Measurements from ENCODE around the gene MPL. TPM values are rescaled to one million over a fixed set of nuclear protein-coding genes. Genes with fewer than 3 reads are reported as not detected.

MPL gene
- total and polyA plus RNA-seq, 2 of the 13 experiments (the other 11 are each of a cell fraction or from before 2014, with no cell fraction given): not detected

- no peak for TF ChIP-seq HCFC1 (IDR thresholded peaks at IDR 0.05; ENCODE audit: low read depth, low read length)
- peak; percentile 92 for TF ChIP-seq HOMEZ (CRISPR knock-in tag; IDR thresholded peaks at IDR 0.05; ENCODE audit: low read depth)
- TF ChIP-seq PHF5A (CRISPR knock-in tag; IDR thresholded peaks at IDR 0.05; ENCODE audit: low read depth, unreplicated experiment): no peak
- TF ChIP-seq JUNB (CRISPR knock-in tag; IDR thresholded peaks at IDR 0.05; ENCODE audit: borderline replicate concordance): no peak
- TF ChIP-seq ZNF770 (CRISPR knock-in tag; IDR thresholded peaks at IDR 0.05): no peak
- TF ChIP-seq ARHGAP35 (CRISPR knock-in tag; IDR thresholded peaks at IDR 0.05; ENCODE audit: borderline replicate concordance): no peak
- TF ChIP-seq HOXA7 (CRISPR knock-in tag; IDR thresholded peaks at IDR 0.05): 0 out of 2 replicates have a peak, but pooled peaks have one; percentile 86
- no peak for TF ChIP-seq HNRNPUL1 (IDR thresholded peaks at IDR 0.05; ENCODE audit: low read depth, low read length)
- TF ChIP-seq ZNF318 (CRISPR knock-in tag; IDR thresholded peaks at IDR 0.05): no peak
- TF ChIP-seq ETV6 (CRISPR knock-in tag; conservative IDR thresholded peaks at IDR 0.05): no peak
- TF ChIP-seq SCMH1 (CRISPR knock-in tag; IDR thresholded peaks at IDR 0.05; ENCODE audit: borderline replicate concordance): no peak
- TF ChIP-seq NFE2L1 (CRISPR knock-in tag; IDR thresholded peaks at IDR 0.05; ENCODE audit: borderline replicate concordance): no peak; the same call in 1 of the 2 replicates
- no peak for TF ChIP-seq PAF1 (CRISPR knock-in tag; IDR thresholded peaks at IDR 0.05)
- TF ChIP-seq NBN (conservative IDR thresholded peaks at IDR 0.05): no peak
- TF ChIP-seq ZNF878 (CRISPR knock-in tag; IDR thresholded peaks at IDR 0.05): peak; percentile 99
- TF ChIP-seq KLF13 (CRISPR knock-in tag; IDR thresholded peaks at IDR 0.05): no peak
- TF ChIP-seq RBAK (CRISPR knock-in tag; IDR thresholded peaks at IDR 0.05): no peak
Observed at GRCh38 chr1:43358746-43359693, 21.4 kb downstream of the MPL start, which contains the start of gene CDC20 (continued).

All from HepG2 (cell line).